GM19397 (cell line): ENCODE data around the gene SHISA5.
"Not testable (repeated sequence)": the region's sequence is repeated elsewhere in the genome, so short reads cannot be mapped to it uniquely, and the experiment has no call there.

ENCODE experiments used
- ATAC-seq: cut with Tn5 transposase; IDR thresholded peaks from one replicate; pipeline ENCODE4 v1.9.1; 2021; ENCODE audit warnings: mild to moderate bottlenecking, moderate library complexity; ENCODE audit not compliant: unreplicated experiment

Gene SHISA5

GRCh38 chr3:48478626-48479555 lies 25.1 kb downstream of the SHISA5 start:
- no peak for ATAC-seq

- ATAC-seq = no peak
Observed at GRCh38 chr3:48477959-48478520, 25.9 kb downstream of the SHISA5 start.

DNA sequence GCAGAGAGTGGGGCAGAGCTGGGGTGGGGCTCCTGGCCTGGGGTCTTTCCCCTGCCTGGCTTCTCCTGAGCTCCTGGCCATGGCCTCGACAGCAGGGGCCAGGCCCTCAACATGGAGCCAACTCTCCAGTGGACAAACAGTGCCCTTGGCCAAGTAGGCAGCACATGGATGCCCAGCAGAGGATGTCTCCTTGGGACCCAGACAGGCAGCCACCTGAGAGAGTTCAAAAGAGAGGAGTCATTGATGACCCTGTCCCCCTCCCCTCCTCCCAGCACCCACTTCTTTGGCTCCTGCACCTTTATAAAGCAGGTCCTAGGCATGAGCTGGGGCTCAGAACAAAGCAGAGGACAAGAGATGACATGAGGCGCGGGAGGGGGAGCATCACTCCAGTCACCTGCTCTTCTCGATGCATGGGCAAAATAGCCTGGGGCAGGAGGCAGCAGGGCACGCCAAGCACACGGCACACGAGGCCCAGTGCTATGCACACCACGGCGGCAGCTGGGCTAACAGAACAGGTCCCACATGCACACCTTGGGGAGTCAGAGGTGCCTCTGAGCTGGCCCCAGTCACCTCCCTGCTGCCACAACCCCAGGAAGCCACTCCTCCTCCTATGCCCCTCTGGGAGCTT lies 27.4 kb downstream of the SHISA5 start:
- ATAC-seq = no peak

- ATAC-seq = no peak
Observed at GRCh38 chr3:48475188-48475587, 28.8 kb downstream of the SHISA5 start.

DNA sequence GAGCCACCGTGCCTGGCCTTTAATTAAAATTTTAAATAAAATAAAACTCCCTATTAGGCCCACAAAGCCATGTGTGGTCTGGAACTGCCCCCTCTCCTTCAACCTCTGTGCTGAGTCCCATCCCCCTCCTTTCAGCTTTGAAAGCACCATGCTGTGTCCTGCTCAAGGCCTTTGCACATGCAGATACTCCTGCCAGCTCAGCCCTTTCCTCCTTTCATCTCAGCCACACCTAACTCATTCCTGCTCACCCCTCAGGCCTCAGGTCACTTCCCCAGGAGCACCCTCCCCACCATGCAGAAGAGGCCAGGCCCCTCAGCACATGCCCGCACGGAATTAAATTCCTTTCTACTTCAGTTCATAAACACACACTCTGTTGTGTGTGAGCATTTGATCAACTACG lies 29.4 kb downstream of the SHISA5 start:
- no peak for ATAC-seq

- ATAC-seq = not testable (repeated sequence)
Observed at GRCh38 chr3:48474031-48474430, 29.9 kb downstream of the SHISA5 start.

- no peak for ATAC-seq
Observed at GRCh38 chr3:48473617-48473952, 30.4 kb downstream of the SHISA5 start.

- ATAC-seq = peak; percentile 78
Observed at GRCh38 chr3:48472923-48473616, 30.9 kb downstream of the SHISA5 start.

DNA sequence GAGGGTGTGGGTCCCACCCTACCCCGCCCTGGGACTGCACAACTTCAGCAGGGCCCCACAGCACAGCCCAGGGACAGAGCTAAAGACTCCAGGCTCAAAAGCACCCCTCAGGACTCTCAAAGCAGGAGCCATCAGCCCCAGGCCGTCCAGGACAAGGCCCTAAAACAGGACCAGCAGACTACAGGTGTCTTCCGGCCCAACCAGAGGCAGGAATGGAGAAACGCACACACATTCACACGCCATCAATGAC lies 31.4 kb downstream of the SHISA5 start:
- ATAC-seq = no peak

DNA sequence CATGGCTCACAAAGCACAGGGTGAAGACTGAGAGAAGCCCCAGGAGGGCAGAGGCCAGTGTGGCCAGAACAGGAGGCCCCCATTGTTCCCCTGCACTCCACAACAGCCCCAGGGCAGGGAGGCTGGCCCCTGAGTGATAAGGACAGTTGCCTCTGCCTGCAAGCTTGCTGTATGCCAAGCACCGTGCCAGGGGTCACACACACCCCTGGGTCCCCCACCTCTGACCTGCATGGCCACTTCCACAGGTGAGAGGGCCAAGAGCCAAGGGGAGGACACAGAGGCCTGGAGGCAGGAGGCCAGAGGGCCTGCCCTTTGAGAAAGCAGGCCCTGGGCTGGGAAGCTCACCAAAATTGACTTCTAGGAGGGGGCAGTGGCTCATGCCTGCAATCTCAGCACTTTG lies 33.7 kb downstream of the SHISA5 start:
- ATAC-seq = no peak

- no peak for ATAC-seq
Observed at GRCh38 chr3:48469046-48469915, 34.7 kb downstream of the SHISA5 start.

- no peak for ATAC-seq
Observed at GRCh38 chr3:48468329-48468731, 35.6 kb downstream of the SHISA5 start.

DNA sequence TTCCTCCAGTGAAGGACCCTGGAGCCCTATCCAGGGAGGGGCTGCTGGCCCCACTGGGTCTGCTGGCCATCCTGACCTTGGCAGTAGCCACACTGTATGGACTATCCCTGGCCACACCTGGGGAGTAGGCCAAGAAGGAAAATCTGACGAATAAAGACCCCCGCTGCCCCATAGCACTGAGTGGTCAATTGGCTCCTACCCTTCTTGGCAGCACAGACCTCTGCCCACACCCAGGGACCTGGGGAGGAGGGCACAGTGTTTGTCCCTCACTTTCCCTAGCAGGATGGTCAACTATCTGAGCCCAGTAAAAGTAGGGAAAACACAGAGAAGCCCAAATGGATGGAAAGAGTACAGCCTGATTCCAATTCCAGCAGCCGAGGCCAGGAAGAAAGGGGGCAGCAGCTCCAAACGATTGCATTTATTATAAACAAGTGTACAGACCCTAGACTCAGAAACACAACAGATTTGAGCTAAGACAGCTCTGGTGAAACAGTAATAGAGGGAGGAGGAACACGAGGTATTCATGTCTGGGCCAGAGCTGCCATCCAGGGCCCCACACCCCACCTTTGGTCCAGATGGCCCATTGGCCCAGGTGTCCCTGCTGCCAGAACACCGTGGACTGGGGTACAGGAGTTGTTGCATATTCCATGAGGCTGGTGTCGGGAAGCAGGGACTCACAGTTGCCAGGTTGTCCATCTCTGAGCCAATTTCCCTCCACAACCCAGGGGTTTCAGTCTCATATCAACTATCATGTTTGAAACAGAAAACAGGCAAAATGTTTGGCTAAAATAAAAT lies 36.3 kb downstream of the SHISA5 start:
- no peak for ATAC-seq

DNA sequence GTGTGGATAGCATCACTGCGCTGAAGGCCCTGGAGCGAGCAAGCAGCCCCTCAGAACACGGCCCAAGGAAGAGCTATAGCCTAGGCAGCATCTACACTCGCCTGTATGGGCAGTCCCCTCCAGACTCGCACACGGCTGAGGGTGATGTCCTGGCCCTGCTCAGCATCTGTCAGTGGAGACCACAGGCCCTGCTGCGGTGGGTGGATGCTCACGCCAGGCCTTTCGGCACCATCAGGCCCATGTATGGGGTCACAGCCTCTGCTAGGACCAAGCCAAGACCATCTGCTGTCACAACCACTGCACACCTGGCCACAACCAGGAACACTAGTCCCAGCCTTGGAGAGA lies 36.9 kb downstream of the SHISA5 start:
- ATAC-seq = no peak

GRCh38 chr3:48466386-48467109 lies 37.4 kb downstream of the SHISA5 start:
- ATAC-seq = peak; percentile 13

DNA sequence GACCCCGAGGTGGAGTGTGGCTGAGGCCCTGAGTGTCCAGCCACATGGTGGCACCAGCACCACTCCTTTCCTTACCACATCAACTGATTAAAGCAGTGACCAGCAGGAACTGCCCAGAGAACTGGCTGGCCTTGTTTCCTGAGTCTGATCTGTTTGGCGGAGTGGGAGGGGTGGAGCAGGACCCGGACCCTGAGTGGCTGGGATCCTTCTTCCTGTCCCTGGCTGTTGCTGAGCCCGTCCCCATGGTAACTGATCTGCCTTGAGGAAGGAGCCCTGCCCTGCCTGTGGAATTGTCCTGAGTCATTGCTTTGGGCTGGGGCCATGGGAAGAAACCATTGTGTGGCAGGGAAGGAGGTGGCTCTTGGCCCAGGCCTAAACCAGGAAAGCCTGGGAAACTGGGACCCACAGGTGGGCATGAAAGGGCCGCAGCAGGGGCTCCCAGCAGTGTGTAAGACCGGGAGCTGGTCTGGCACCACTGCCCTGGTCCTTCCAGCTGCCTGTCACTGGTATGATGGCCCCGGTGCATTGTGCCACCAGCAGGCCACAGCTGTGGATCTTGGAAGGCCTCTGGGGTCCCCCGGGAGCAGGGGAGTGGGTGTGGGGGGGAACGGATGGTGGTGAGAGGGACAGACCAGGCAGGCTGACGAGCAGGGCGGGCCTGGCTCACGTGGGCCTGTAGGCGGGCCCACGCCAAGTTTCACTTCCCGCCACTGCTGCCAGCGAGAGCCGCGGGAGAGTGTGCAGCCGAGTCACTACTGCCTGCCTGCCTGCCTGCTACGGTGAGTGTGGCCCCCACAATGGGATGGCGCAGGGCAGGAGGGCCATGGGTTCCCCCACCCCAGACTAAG lies 38.2 kb downstream of the SHISA5 start:
- ATAC-seq = peak; percentile 79

- ATAC-seq = no peak
Observed at GRCh38 chr3:48465237-48465530, 38.8 kb downstream of the SHISA5 start.

DNA sequence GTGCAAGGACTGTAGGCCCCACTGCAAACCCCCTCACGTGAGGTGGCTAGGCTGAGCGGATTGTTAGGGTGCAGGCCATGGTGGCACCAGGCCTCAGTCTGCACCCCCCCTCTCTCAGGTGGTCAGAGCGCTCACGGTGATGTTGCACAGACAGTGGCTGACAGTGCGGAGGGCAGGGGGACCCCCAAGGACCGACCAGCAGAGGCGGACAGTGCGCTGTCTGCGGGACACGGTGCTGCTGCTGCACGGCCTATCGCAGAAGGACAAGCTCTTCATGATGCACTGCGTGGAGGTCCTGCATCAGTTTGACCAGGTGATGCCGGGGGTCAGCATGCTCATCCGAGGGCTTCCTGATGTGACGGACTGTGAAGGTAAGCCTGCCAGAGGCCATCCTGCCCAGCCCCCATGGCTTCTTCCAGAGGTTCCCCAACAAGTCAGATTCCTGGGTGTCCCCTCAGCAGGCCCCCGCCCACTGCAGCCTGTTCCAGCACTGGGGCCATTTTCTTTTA lies 39.2 kb downstream of the SHISA5 start:
- ATAC-seq = no peak

GRCh38 chr3:48463703-48464102 lies 40.3 kb downstream of the SHISA5 start:
- no peak for ATAC-seq
